Measurements from ENCODE around the gene MAPK9. TPM values are rescaled to one million over a fixed set of nuclear protein-coding genes. Genes with fewer than 3 reads are reported as not detected.
"Not testable (repeated sequence)": the region's sequence is repeated elsewhere in the genome, so short reads cannot be mapped to it uniquely, and the experiment has no call there.

MAPK9 gene
- polyA plus RNA-seq, 3 donors = 9.7 to 19.6 (median 16.2) TPM

DNA sequence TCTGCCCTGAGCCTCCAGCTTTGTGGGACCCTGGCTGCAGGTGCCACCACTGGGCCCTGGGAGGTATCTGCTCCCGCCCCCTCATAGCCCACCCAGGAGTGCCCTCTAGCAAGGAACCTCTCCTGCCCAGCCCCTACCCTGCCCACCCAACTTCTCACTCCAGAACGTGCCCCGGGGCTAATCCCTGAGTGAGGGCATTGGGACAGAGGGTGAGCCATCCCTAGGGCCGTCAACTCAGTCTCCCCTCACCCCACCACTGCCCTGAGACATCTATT, 80.2 kb downstream of the MAPK9 start:
- Histone ChIP-seq H3K36me3 (replicated peaks in 1 of 2; ENCODE audit: control insufficient read depth in 1 of 2, insufficient read depth in 2 of 2, low read length in 2 of 2) (no peaks in the 10 kb centered on the region), H3K79me2 (ENCODE audit: insufficient read depth, low read length) (no peaks in the 10 kb centered on the region), H3K9me3 (replicated peaks in 1 of 2; ENCODE audit: control insufficient read depth in 1 of 2, insufficient read depth in 1 of 2, low read length in 2 of 2) (peaks cover 11 to 17% of the 10 kb centered on the region in 2 donors), H3K27me3 (ENCODE audit: control insufficient read depth in 2 of 2, insufficient read depth in 2 of 2, low read length in 2 of 2) (peaks cover 5 to 27% of the 10 kb centered on the region in 2 donors), H3K4me1 (ENCODE audit: control insufficient read depth in 1 of 2, insufficient read depth in 2 of 2, low read length in 2 of 2) (peaks cover 5 to 10% of the 10 kb centered on the region in 2 donors), H3K27ac (ENCODE audit: low read depth in 1 of 2, low read length in 2 of 2) (no peak overlapping the region), H2AFZ (ENCODE audit: insufficient read depth, low read depth, low read length, poor library complexity, severe bottlenecking) (no peak overlapping the region), H4K20me1 (ENCODE audit: insufficient read depth, low read length) (no peaks in the 10 kb centered on the region), H3K9ac (ENCODE audit: insufficient read depth, low read length, poor library complexity, severe bottlenecking) (no peak overlapping the region), H3K4me2 (replicated peaks; ENCODE audit: extremely low read depth, low read length, poor library complexity, severe bottlenecking) (no peak overlapping the region), H3K4me3 (replicated peaks in 1 of 3; ENCODE audit: low read depth in 2 of 3, low read length in 3 of 3) (no peak overlapping the region)
- TF ChIP-seq, protein P1, sequence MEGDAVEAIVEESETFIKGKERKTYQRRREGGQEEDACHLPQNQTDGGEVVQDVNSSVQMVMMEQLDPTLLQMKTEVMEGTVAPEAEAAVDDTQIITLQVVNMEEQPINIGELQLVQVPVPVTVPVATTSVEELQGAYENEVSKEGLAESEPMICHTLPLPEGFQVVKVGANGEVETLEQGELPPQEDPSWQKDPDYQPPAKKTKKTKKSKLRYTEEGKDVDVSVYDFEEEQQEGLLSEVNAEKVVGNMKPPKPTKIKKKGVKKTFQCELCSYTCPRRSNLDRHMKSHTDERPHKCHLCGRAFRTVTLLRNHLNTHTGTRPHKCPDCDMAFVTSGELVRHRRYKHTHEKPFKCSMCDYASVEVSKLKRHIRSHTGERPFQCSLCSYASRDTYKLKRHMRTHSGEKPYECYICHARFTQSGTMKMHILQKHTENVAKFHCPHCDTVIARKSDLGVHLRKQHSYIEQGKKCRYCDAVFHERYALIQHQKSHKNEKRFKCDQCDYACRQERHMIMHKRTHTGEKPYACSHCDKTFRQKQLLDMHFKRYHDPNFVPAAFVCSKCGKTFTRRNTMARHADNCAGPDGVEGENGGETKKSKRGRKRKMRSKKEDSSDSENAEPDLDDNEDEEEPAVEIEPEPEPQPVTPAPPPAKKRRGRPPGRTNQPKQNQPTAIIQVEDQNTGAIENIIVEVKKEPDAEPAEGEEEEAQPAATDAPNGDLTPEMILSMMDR (IDR thresholded peaks at IDR 0.05) = no peak
- peaks cover 6 to 33% (median 19%) of the 10 kb centered on the region in 7 donors for H3K9me3 Mint-ChIP-seq
- H3K4me1 Mint-ChIP-seq = peaks cover 8% of the 10 kb centered on the region
- H3K36me3 Mint-ChIP-seq = peaks cover 5 to 7% of the 10 kb centered on the region in 2 donors
- peaks cover 25 to 53% (median 35%) of the 10 kb centered on the region in 3 donors for H3K27me3 Mint-ChIP-seq (ENCODE audit: low read depth in 3 of 3)
- intact Hi-C loops (cut with micrococcal nuclease) = loop anchor here in 1 of 2 donors (5.0 kb wide), 1 partner anchor 84 kb away; no protein-coding TSS in a partner anchor
- H3K4me3 Mint-ChIP-seq = no peak overlapping the region
- no peak for DNase-seq
- no peak overlapping the region for H3K27ac Mint-ChIP-seq
- WGBS (ENCODE audit: insufficient coverage) = 100% methylated on average over 1 of the region's 4 CpGs

DNA sequence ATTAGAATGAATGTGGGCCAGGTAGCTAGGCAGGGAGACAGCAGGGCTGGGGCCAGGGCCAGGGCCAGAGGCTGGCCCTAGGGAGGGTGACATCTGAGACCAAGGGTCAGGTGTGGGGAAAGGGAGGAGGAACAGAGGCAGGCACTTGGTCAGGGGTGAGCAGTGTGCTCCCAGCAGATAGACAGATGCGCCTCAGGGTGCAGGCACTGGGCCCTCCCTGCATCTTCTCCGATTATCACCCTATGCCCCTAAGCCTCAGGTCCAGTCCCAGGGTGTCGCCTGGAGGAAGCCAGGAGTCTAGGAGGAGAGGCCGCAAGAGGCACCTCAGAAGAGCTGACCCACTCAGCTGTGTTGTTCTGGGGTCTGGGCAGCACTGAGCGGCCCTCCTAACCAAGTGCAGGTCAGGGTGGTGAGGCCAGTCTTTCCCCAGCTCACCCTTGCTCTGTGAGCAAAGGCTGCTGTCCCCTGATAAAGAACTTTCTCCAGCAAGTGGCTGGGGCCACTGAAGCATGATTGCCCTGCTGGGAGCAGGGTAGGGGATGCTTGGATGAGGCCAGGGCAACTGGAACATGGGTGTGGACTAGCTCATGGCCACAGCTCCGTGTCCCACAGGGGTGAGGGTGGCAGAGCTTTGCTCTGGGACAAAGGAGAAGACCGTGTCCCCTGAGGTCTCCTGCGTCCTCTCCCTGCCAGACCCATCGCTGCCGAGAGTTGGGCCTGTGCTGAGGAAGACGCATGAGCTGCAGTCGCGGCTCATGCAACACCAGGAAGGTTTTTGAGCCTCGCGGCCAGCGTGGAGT, 80.7 kb downstream of the MAPK9 start:
- no peak overlapping the region for H3K27ac Mint-ChIP-seq
- intact Hi-C loops (cut with micrococcal nuclease) = loop anchor here in 1 of 2 donors (5.0 kb wide), 1 partner anchor 84 kb away; no protein-coding TSS in a partner anchor

DNA sequence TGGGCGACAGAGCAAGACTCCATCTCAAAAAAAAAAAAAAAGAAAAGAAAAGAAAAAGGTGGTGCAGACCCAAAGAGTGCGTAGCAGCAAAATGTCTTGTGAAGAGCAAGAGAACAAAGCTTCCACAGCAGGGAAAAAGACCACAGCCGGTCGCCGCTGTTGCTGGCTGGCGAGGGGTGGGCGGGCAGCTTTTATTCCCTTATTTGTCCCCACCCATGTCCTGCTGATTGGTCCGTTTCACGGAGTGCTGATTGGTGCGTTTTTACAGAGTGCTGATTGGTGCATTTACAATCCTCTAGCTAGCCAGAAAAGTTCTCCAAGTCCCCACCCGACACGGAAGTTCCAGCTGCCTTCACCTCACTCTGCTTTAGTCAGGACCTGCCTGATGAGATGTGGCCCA, 81.8 kb downstream of the MAPK9 start:
- H3K4me1 Mint-ChIP-seq; DNase-seq; H3K9me3 ChIP-seq (replicated peaks in 1 of 2; ENCODE audit: control insufficient read depth in 1 of 2, insufficient read depth in 1 of 2, low read length in 2 of 2); H3K4me3 ChIP-seq (replicated peaks in 1 of 3; ENCODE audit: low read depth in 2 of 3, low read length in 3 of 3); H3K36me3 ChIP-seq (replicated peaks in 1 of 2; ENCODE audit: control insufficient read depth in 1 of 2, insufficient read depth in 2 of 2, low read length in 2 of 2); H3K27ac ChIP-seq (ENCODE audit: low read depth in 1 of 2, low read length in 2 of 2); H3K27ac Mint-ChIP-seq; H4K20me1 ChIP-seq (ENCODE audit: insufficient read depth, low read length); H2AFZ ChIP-seq (ENCODE audit: insufficient read depth, low read depth, low read length, poor library complexity, severe bottlenecking); H3K36me3 Mint-ChIP-seq; H3K79me2 ChIP-seq (ENCODE audit: insufficient read depth, low read length); H3K4me2 ChIP-seq (replicated peaks; ENCODE audit: extremely low read depth, low read length, poor library complexity, severe bottlenecking); H3K9ac ChIP-seq (ENCODE audit: insufficient read depth, low read length, poor library complexity, severe bottlenecking): not testable (repeated sequence)
- intact Hi-C loops (cut with micrococcal nuclease) = loop anchor here in 1 of 2 donors (5.0 kb wide), 1 partner anchor 83 kb away; no protein-coding TSS in a partner anchor
- Mint-ChIP-seq H3K27me3 (ENCODE audit: low read depth in 3 of 3) (peaks cover 26 to 60% (median 44%) of the 10 kb centered on the region in 3 donors), H3K4me3 (peak overlapping the region in 1 of 2 donors; percentile 68), H3K9me3 (peaks cover 0 to 17% (median 9%) of the 10 kb centered on the region in 7 donors)
- 91% methylated on average over 9 of the region's 12 CpGs for WGBS (ENCODE audit: insufficient coverage)
- H3K27me3 ChIP-seq (ENCODE audit: control insufficient read depth in 2 of 2, insufficient read depth in 2 of 2, low read length in 2 of 2) = peaks cover 5 to 29% of the 10 kb centered on the region in 2 donors
- peaks cover 5 to 10% of the 10 kb centered on the region in 2 donors for H3K4me1 ChIP-seq (ENCODE audit: control insufficient read depth in 1 of 2, insufficient read depth in 2 of 2, low read length in 2 of 2)

More for the DNA sequence above, 80.7 kb downstream of the MAPK9 start:
- Histone ChIP-seq H3K27me3 (ENCODE audit: control insufficient read depth in 2 of 2, insufficient read depth in 2 of 2, low read length in 2 of 2) (peaks cover 5 to 29% of the 10 kb centered on the region in 2 donors), H3K4me3 (replicated peaks in 1 of 3; ENCODE audit: low read depth in 2 of 3, low read length in 3 of 3) (no peak overlapping the region), H3K4me1 (ENCODE audit: control insufficient read depth in 1 of 2, insufficient read depth in 2 of 2, low read length in 2 of 2) (peaks cover 5 to 10% of the 10 kb centered on the region in 2 donors), H3K4me2 (replicated peaks; ENCODE audit: extremely low read depth, low read length, poor library complexity, severe bottlenecking) (no peak overlapping the region), H3K36me3 (replicated peaks in 1 of 2; ENCODE audit: control insufficient read depth in 1 of 2, insufficient read depth in 2 of 2, low read length in 2 of 2) (no peaks in the 10 kb centered on the region), H3K79me2 (ENCODE audit: insufficient read depth, low read length) (no peaks in the 10 kb centered on the region), H3K27ac (ENCODE audit: low read depth in 1 of 2, low read length in 2 of 2) (no peak overlapping the region), H2AFZ (ENCODE audit: insufficient read depth, low read depth, low read length, poor library complexity, severe bottlenecking) (no peak overlapping the region), H3K9me3 (replicated peaks in 1 of 2; ENCODE audit: control insufficient read depth in 1 of 2, insufficient read depth in 1 of 2, low read length in 2 of 2) (peaks cover 6 to 12% of the 10 kb centered on the region in 2 donors), H4K20me1 (ENCODE audit: insufficient read depth, low read length) (no peaks in the 10 kb centered on the region), H3K9ac (ENCODE audit: insufficient read depth, low read length, poor library complexity, severe bottlenecking) (no peak overlapping the region)
- WGBS (ENCODE audit: insufficient coverage) = 96% methylated on average over 13 of the region's 16 CpGs
- H3K36me3 Mint-ChIP-seq = peaks cover 5 to 7% of the 10 kb centered on the region in 2 donors
- H3K4me1 Mint-ChIP-seq = peaks cover 8% of the 10 kb centered on the region
- peaks cover 5 to 28% (median 17%) of the 10 kb centered on the region in 7 donors for H3K9me3 Mint-ChIP-seq
- DNase-seq = no peak
- H3K27me3 Mint-ChIP-seq (ENCODE audit: low read depth in 3 of 3) = peaks cover 26 to 56% (median 40%) of the 10 kb centered on the region in 3 donors
- H3K4me3 Mint-ChIP-seq = no peak overlapping the region
- TF ChIP-seq, protein P1 (IDR thresholded peaks at IDR 0.05) = no peak

All from CD14-positive monocyte (primary cell).